CD14-positive monocyte (primary cell): ENCODE results near the gene STPG1. TPM values are rescaled to one million over a fixed set of nuclear protein-coding genes. Genes with fewer than 3 reads are reported as not detected.
A peak's percentile ranks its signal among the peaks of the same experiment; 100 is the strongest.

Experiments used
- DNase-seq, 3 donors: peaks; one replicate each; pipeline ENCODE4 v3.0.0-alpha.2; 2011 to 2022
- H2AFZ ChIP-seq: 2 replicates; pipeline ENCODE4 v1.6.0; 2012; ENCODE audit warnings: mild to moderate bottlenecking, low read depth, low read length, inconsistent platforms; ENCODE audit not compliant: insufficient read depth, poor library complexity, severe bottlenecking
- H3K27ac ChIP-seq, 2 donors: 1 replicate in 1 of 2; 2 replicates in 1 of 2; pipeline ENCODE4 v1.5.1; 2012 to 2013; ENCODE audit warnings: low read length in 2 of 2, control low read depth in 1 of 2, inconsistent platforms in 1 of 2, low read depth in 1 of 2, mild to moderate bottlenecking in 1 of 2
- H3K27me3 ChIP-seq, 2 donors: one replicate each; pipeline versions ENCODE4 v1.6.0 to v1.6.1; 2011 to 2013; ENCODE audit warnings: low read length in 2 of 2; ENCODE audit not compliant: control insufficient read depth in 2 of 2, insufficient read depth in 2 of 2
- H3K36me3 ChIP-seq, 2 donors: replicated peaks in 1 of 2; 1 replicate in 1 of 2; 2 replicates in 1 of 2; pipeline versions ENCODE4 v1.5.1 to v1.6.1; 2012 to 2013; ENCODE audit warnings: low read length in 2 of 2, control low read depth in 1 of 2, inconsistent platforms in 1 of 2, mild to moderate bottlenecking in 1 of 2; ENCODE audit not compliant: insufficient read depth in 2 of 2, control insufficient read depth in 1 of 2
- H3K4me1 ChIP-seq, 2 donors: 1 replicate in 1 of 2; 2 replicates in 1 of 2; pipeline versions ENCODE4 v1.5.1 to v1.6.1; 2012 to 2013; ENCODE audit warnings: low read length in 2 of 2, control low read depth in 1 of 2, inconsistent platforms in 1 of 2, mild to moderate bottlenecking in 1 of 2, moderate library complexity in 1 of 2; ENCODE audit not compliant: insufficient read depth in 2 of 2, control insufficient read depth in 1 of 2
- H3K4me2 ChIP-seq: replicated peaks from 2 replicates; pipeline ENCODE3; 2012; ENCODE audit warnings: low read length, moderate library complexity, mild to moderate bottlenecking; ENCODE audit not compliant: poor library complexity, severe bottlenecking; ENCODE audit errors: extremely low read depth
- H3K4me3 ChIP-seq, 3 experiments: fragments of 200-600 bp in 1 of 3; sonication (generic) in 1 of 3; replicated peaks in 1 of 3; 1 replicate in 2 of 3; 2 replicates in 1 of 3; pipeline ENCODE4 v1.5.1; 2011 to 2013; ENCODE audit warnings: low read length in 3 of 3, mild to moderate bottlenecking in 3 of 3, control low read depth in 2 of 3, low read depth in 2 of 3, inconsistent platforms in 1 of 3, moderate library complexity in 1 of 3
- H3K79me2 ChIP-seq: 2 replicates; pipeline ENCODE4 v1.6.0; 2012; ENCODE audit warnings: mild to moderate bottlenecking, control low read depth, inconsistent platforms, low read length, moderate library complexity; ENCODE audit not compliant: insufficient read depth
- H3K9ac ChIP-seq: 2 replicates; pipeline ENCODE4 v1.6.0; 2017; ENCODE audit warnings: low read length, mild to moderate bottlenecking; ENCODE audit not compliant: insufficient read depth, poor library complexity, severe bottlenecking
- H3K9me3 ChIP-seq, 2 donors: replicated peaks in 1 of 2; 1 replicate in 1 of 2; 2 replicates in 1 of 2; pipeline versions ENCODE4 v1.5.1 to v1.6.1; 2012 to 2013; ENCODE audit warnings: low read length in 2 of 2, control low read depth in 1 of 2; ENCODE audit not compliant: control insufficient read depth in 1 of 2, insufficient read depth in 1 of 2
- H4K20me1 ChIP-seq: 2 replicates; pipeline ENCODE4 v1.6.0; 2012; ENCODE audit warnings: mild to moderate bottlenecking, low read length, control low read depth, moderate library complexity; ENCODE audit not compliant: insufficient read depth
- H3K27ac Mint-ChIP-seq, 7 donors: one replicate each; pipeline ENCODE4 v1.8.0; 2020; ENCODE audit warnings: mild to moderate bottlenecking in 7 of 7, mixed read lengths in 7 of 7, moderate library complexity in 6 of 7, inconsistent platforms in 2 of 7
- H3K27me3 Mint-ChIP-seq, 3 donors: one replicate each; pipeline ENCODE4 v1.8.0; 2021 to 2022; ENCODE audit warnings: low read depth in 3 of 3, mild to moderate bottlenecking in 3 of 3, mixed read lengths in 3 of 3, moderate library complexity in 3 of 3, inconsistent platforms in 1 of 3
- H3K36me3 Mint-ChIP-seq, 2 donors: one replicate each; pipeline ENCODE4 v1.8.0; 2020; ENCODE audit warnings: mixed read lengths in 2 of 2, inconsistent platforms in 1 of 2, mild to moderate bottlenecking in 1 of 2
- H3K4me1 Mint-ChIP-seq: one replicate; pipeline ENCODE4 v1.8.0; 2020; ENCODE audit warnings: mild to moderate bottlenecking, mixed read lengths
- H3K4me3 Mint-ChIP-seq, 2 donors: one replicate each; pipeline ENCODE4 v1.8.0; 2020; ENCODE audit warnings: mild to moderate bottlenecking in 2 of 2, mixed read lengths in 2 of 2, moderate library complexity in 1 of 2
- H3K9me3 Mint-ChIP-seq, 7 donors: one replicate each; pipeline ENCODE4 v1.8.0; 2020 to 2022; ENCODE audit warnings: mixed read lengths in 7 of 7, mild to moderate bottlenecking in 6 of 7, moderate library complexity in 6 of 7, inconsistent platforms in 2 of 7
- WGBS: methylation state at CpG from one replicate; pipeline ENCODE4 v1.1.5; 2013; ENCODE audit warnings: missing lambda C conversion rate; ENCODE audit not compliant: insufficient coverage; 5-methylcytosine and 5-hydroxymethylcytosine counted together
- intact Hi-C, 2 donors: fragments of 100-400 bp; cut with micrococcal nuclease; formaldehyde crosslinking; loops; one replicate each; pipeline versions ENCODE4 v1.15.0 to v1.15.1; 2023
- polyA plus RNA-seq, 3 donors: library from polyadenylated mRNA; depleted of rRNA in 1 of 3; unstranded in 2 of 3; stranded (reverse) in 1 of 3; fragments of 300-500 nt in 2 of 3; fragments of >200 nt in 1 of 3; fragmentation: Illumina TruSeq in 2 of 3; gene quantifications; 1 replicate in 2 of 3; 2 replicates in 1 of 3; pipeline ENCODE4 v1.2.3, GENCODE V29; 2012 to 2021
- TF ChIP-seq, protein P1 (sequence below): fragments of 200-600 bp; IDR thresholded peaks from one replicate; pipeline ENCODE4 v1.8.0; 2022; ENCODE audit warnings: antibody characterized with exemption, mild to moderate bottlenecking

Gene STPG1
- polyA plus RNA-seq, 3 donors = 0.57 to 0.85 (median 0.60) TPM

DNA sequence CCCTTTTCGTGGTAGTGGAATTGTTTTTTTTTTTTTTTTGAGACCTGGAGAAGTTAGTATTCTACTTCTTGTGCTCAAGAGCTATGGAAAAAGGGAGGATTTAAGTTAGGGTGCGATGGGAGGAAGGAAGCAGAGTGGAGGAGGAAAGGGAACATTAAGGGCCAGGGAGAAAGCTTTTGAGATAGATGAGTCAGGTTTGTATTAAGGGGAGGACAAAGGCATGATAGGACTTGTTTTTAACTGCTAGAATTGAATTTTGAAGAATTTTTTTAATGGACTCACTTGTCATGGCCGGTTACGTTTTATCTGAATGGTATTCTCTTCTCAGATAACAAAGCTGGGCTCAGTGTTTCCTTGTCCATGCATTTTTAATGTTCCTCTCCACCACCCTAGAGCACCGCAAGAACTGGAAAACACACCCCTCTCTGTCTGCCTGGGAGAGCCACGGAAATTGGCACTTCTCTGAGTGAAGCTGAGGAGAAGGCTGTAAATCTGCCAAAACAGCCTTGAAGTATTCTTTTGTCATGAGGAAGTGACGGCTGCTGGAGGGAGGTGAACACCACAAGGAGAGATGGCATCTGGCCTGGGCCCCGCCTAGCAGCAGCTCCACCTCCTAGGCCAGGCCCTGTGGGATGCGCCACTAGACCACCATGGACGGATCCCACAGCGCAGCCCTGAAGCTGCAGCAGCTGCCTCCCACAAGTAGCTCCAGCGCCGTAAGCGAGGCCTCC, 5.5 kb upstream of the STPG1 start:
- peaks cover 39% of the 10 kb centered on the region for H3K79me2 ChIP-seq
- H3K4me2 ChIP-seq = peak overlapping the region; percentile 7
- intact Hi-C loops = loop anchor here in 1 of 2 donors (5.0 kb wide), 1 partner anchor 83 kb away; the partner anchor contains the start of gene RCAN3
- Mint-ChIP-seq H3K36me3 (peaks cover 25 to 38% of the 10 kb centered on the region in 2 donors), H3K9me3 (no peaks in the 10 kb centered on the region), H3K4me1 (peaks cover 58% of the 10 kb centered on the region), H3K27ac (peak overlapping the region; percentile 65 to 94 (median 83)), H3K27me3 (peaks cover 0 to 6% (median 0%) of the 10 kb centered on the region in 3 donors), H3K4me3 (peak overlapping the region; percentile 27 to 80)
- H3K4me1 ChIP-seq = peaks cover 40 to 51% of the 10 kb centered on the region in 2 donors
- peaks cover 10 to 25% of the 10 kb centered on the region in 2 donors for H3K36me3 ChIP-seq
- no peaks in the 10 kb centered on the region for H3K27me3 ChIP-seq
- TF ChIP-seq, protein P1, sequence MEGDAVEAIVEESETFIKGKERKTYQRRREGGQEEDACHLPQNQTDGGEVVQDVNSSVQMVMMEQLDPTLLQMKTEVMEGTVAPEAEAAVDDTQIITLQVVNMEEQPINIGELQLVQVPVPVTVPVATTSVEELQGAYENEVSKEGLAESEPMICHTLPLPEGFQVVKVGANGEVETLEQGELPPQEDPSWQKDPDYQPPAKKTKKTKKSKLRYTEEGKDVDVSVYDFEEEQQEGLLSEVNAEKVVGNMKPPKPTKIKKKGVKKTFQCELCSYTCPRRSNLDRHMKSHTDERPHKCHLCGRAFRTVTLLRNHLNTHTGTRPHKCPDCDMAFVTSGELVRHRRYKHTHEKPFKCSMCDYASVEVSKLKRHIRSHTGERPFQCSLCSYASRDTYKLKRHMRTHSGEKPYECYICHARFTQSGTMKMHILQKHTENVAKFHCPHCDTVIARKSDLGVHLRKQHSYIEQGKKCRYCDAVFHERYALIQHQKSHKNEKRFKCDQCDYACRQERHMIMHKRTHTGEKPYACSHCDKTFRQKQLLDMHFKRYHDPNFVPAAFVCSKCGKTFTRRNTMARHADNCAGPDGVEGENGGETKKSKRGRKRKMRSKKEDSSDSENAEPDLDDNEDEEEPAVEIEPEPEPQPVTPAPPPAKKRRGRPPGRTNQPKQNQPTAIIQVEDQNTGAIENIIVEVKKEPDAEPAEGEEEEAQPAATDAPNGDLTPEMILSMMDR = no peak
- WGBS = 4% methylated on average over 4 of the region's 14 CpGs
- peak overlapping the region; percentile 44 for H2AFZ ChIP-seq
- H4K20me1 ChIP-seq = no peaks in the 10 kb centered on the region
- H3K4me3 ChIP-seq = no peak overlapping the region
- H3K9me3 ChIP-seq = no peaks in the 10 kb centered on the region
- DNase-seq = peak in 1 of 3 donors; percentile 21
- H3K9ac ChIP-seq = no peak overlapping the region
- H3K27ac ChIP-seq = peak overlapping the region in 1 of 2 donors; percentile 62

DNA sequence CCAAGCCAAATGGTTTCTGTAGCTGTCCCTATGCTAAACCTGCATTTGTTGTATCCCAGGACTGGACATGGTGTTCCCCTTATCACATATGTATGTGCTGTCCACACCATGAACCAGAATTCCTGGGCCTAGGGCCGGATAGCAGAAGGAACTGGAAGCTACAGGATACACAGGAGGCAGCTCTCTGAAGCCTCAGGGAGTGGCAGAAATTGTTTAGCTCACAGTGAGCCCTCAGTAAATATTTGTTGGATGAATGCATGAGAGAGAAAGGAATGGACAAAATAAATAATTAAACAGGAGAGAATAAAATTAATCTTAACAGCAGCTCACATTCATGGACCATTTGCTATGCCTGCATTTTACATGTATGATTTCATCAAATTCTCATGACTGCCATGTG, 4.1 kb upstream of the STPG1 start:
- H3K36me3 ChIP-seq = peaks cover 5 to 14% of the 10 kb centered on the region in 2 donors
- H3K27ac ChIP-seq = no peak overlapping the region
- H4K20me1 ChIP-seq = no peaks in the 10 kb centered on the region
- H3K4me2 ChIP-seq = no peak overlapping the region
- H2AFZ ChIP-seq = no peak overlapping the region
- WGBS = 100% methylated on average over 1 of the region's 1 CpG
- Mint-ChIP-seq H3K27ac (peak overlapping the region in 1 of 7 donors; percentile 74), H3K4me3 (no peak overlapping the region), H3K9me3 (no peaks in the 10 kb centered on the region), H3K27me3 (peaks cover 0 to 6% (median 0%) of the 10 kb centered on the region in 3 donors), H3K36me3 (peaks cover 13 to 24% of the 10 kb centered on the region in 2 donors), H3K4me1 (peaks cover 65% of the 10 kb centered on the region)
- peaks cover 39% of the 10 kb centered on the region for H3K79me2 ChIP-seq
- no peak for DNase-seq
- H3K4me3 ChIP-seq = no peak overlapping the region
- peaks cover 45 to 63% of the 10 kb centered on the region in 2 donors for H3K4me1 ChIP-seq
- TF ChIP-seq, protein P1 = no peak
- no peaks in the 10 kb centered on the region for H3K9me3 ChIP-seq
- no peak overlapping the region for H3K9ac ChIP-seq
- H3K27me3 ChIP-seq = no peaks in the 10 kb centered on the region
- intact Hi-C loops = loop anchor here in 1 of 2 donors (5.0 kb wide), 1 partner anchor 85 kb away; the partner anchor contains the start of gene RCAN3
